Measurements from ENCODE around the gene KIF19. TPM values are rescaled to one million over a fixed set of nuclear protein-coding genes. Genes with fewer than 3 reads are reported as not detected.

Gene KIF19
- total RNA-seq, 4 donors from 2014 or later: 1.7 to 20.7 (median 4.8) TPM; not detected in 1

- no peaks in the 10 kb centered on the region for H3K27me3 ChIP-seq
- no peaks in the 10 kb centered on the region for H3K4me1 ChIP-seq
- H3K4me3 ChIP-seq: no peak within 1 kb of the TSS
- TF ChIP-seq POLR2A (IDR thresholded peaks at IDR 0.05) (no peak), CTCF (IDR thresholded peaks at IDR 0.05) (no peak)
- H3K27ac ChIP-seq: no peak within 1 kb of the TSS
- DNase-seq: no peak
- H3K36me3 ChIP-seq: no peaks in the 10 kb centered on the region
- intact Hi-C loops (cut with DNase I; ENCODE audit: low total_unique reads): no loop called here
- H3K9me3 ChIP-seq: no peaks in the 10 kb centered on the region
Measured at GRCh38 chr17:74367206-74367605, 41.2 kb downstream of the KIF19 start, which contains the start of gene GPR142. GPR142 (plus strand) TSS chr17:74367506; CDS start chr17:74369541, 2,035 bp downstream.

GRCh38 chr17:74368341-74369081 is 42.5 kb downstream of the KIF19 start:
- H3K9me3 ChIP-seq: no peaks in the 10 kb centered on the region
- DNase-seq: peak; percentile 54 to 59

GRCh38 chr17:74369221-74369620 is 43.2 kb downstream of the KIF19 start:
- TF ChIP-seq CTCF (IDR thresholded peaks at IDR 0.05) (no peak), POLR2A (IDR thresholded peaks at IDR 0.05) (no peak)
- Histone ChIP-seq H3K4me3 (no peak overlapping the region), H3K9me3 (no peaks in the 10 kb centered on the region), H3K4me1 (no peaks in the 10 kb centered on the region), H3K27ac (no peak overlapping the region), H3K36me3 (no peaks in the 10 kb centered on the region), H3K27me3 (no peaks in the 10 kb centered on the region)
- no peak for DNase-seq
- intact Hi-C loops (cut with DNase I; ENCODE audit: low total_unique reads): no loop called here

More at GRCh38 chr17:74368341-74369081, 42.5 kb downstream of the KIF19 start:
- Histone ChIP-seq H3K27ac (no peak overlapping the region), H3K4me1 (no peaks in the 10 kb centered on the region), H3K4me3 (no peak overlapping the region), H3K27me3 (no peaks in the 10 kb centered on the region), H3K36me3 (no peaks in the 10 kb centered on the region)
- intact Hi-C loops (cut with DNase I; ENCODE audit: low total_unique reads): no loop called here
- TF ChIP-seq POLR2A (IDR thresholded peaks at IDR 0.05) (no peak), CTCF (IDR thresholded peaks at IDR 0.05) (peak; percentile 80 to 89 (median 86))

DNA sequence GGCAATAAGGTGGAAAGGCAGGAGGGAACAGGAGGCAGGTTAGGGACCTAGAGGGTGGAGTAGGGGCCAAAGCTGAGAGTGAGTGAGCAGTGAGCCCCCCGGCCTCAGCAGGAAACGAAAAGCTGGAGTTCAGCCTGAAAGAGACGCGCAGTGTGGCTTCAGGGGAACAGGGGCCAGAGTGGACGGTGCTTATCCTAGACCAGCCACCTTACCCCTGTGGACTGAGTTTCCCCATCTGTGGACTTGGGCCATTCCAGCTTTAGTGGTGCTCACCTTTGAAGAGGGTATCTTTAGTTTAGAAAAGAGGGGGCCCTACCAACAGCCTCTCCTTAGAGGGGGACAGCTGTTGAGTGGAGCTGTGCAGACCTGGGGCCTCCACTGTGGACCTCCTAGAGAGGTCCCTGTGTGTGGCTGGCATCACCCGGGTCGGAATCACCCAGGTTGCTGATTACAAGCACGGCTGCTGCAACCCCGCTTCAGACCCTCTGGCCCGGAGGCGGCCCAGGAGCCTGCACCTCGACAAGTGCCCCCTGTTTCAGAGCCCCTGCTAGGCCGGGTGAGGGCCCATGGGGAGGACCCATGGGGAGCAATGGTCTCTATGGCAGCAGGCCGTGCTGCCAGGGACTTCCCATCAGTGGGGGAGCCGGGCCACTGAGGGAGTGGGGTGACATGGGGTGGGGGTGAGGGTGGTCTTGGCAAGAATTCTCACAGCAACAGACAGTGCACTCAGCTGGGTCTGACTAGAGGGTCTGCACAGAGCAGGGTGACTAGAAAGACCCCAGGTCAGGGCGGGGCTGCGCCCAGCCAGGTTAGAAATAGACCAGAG is 43.9 kb downstream of the KIF19 start:
- no peaks in the 10 kb centered on the region for H3K36me3 ChIP-seq
- DNase-seq: no peak
- H3K9me3 ChIP-seq: no peaks in the 10 kb centered on the region
- H3K4me3 ChIP-seq: no peak overlapping the region
- intact Hi-C loops (cut with DNase I; ENCODE audit: low total_unique reads): no loop called here
- H3K27me3 ChIP-seq: no peaks in the 10 kb centered on the region
- no peaks in the 10 kb centered on the region for H3K4me1 ChIP-seq
- no peak for TF ChIP-seq POLR2A (IDR thresholded peaks at IDR 0.05)
- TF ChIP-seq CTCF (IDR thresholded peaks at IDR 0.05): no peak
- no peak overlapping the region for H3K27ac ChIP-seq

DNA sequence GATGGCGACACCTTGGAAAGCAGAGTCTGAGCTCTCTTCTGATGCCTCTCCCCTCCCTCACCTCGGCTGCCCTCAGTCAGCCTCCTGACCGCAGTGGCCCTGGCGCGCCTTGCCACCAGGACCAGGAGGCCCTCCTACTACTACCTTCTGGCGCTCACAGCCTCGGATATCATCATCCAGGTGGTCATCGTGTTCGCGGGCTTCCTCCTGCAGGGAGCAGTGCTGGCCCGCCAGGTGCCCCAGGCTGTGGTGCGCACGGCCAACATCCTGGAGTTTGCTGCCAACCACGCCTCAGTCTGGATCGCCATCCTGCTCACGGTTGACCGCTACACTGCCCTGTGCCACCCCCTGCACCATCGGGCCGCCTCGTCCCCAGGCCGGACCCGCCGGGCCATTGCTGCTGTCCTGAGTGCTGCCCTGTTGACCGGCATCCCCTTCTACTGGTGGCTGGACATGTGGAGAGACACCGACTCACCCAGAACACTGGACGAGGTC is 45.7 kb downstream of the KIF19 start:
- no peak for TF ChIP-seq POLR2A (IDR thresholded peaks at IDR 0.05)
- no peak for TF ChIP-seq CTCF (IDR thresholded peaks at IDR 0.05)
- Histone ChIP-seq H3K36me3 (no peaks in the 10 kb centered on the region), H3K27ac (no peak overlapping the region), H3K4me1 (no peaks in the 10 kb centered on the region), H3K9me3 (no peaks in the 10 kb centered on the region), H3K4me3 (no peak overlapping the region), H3K27me3 (no peaks in the 10 kb centered on the region)
- DNase-seq: no peak
- intact Hi-C loops (cut with DNase I; ENCODE audit: low total_unique reads): no loop called here

Data from uterus (tissue), 4 donors.